ENCODE measurements around the gene SLC9A9. TPM values are rescaled to one million over a fixed set of nuclear protein-coding genes. Genes with fewer than 3 reads are reported as not detected.
A peak's percentile ranks its signal among the peaks of the same experiment; 100 is the strongest.

Gene SLC9A9
- total and polyA plus RNA-seq, 8 donors, result 0.28 to 5.9 (median 0.75) TPM

- ATAC-seq (no peak), DNase-seq (no peak), FAIRE-seq (no peak)
- Histone ChIP-seq H3K36me3 (no peaks in the 10 kb centered on the region), H3K27ac (no peak overlapping the region), H3K4me3 (no peak overlapping the region), H3K4me1 (no peaks in the 10 kb centered on the region), H3K9me3 (no peaks in the 10 kb centered on the region), H3K27me3 (no peaks in the 10 kb centered on the region)
- intact Hi-C loops (cut with DNase I), result no loop called here
- 72 to 81% methylated on average over 1 of the region's 1 CpG for WGBS, 2 donors
- TF ChIP-seq, protein P1, sequence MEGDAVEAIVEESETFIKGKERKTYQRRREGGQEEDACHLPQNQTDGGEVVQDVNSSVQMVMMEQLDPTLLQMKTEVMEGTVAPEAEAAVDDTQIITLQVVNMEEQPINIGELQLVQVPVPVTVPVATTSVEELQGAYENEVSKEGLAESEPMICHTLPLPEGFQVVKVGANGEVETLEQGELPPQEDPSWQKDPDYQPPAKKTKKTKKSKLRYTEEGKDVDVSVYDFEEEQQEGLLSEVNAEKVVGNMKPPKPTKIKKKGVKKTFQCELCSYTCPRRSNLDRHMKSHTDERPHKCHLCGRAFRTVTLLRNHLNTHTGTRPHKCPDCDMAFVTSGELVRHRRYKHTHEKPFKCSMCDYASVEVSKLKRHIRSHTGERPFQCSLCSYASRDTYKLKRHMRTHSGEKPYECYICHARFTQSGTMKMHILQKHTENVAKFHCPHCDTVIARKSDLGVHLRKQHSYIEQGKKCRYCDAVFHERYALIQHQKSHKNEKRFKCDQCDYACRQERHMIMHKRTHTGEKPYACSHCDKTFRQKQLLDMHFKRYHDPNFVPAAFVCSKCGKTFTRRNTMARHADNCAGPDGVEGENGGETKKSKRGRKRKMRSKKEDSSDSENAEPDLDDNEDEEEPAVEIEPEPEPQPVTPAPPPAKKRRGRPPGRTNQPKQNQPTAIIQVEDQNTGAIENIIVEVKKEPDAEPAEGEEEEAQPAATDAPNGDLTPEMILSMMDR (IDR thresholded peaks at IDR 0.05), result no peak
Observed at GRCh38 chr3:143232981-143233380, 615.3 kb downstream of the SLC9A9 start.

GRCh38 chr3:143228405-143228804 lies 619.9 kb downstream of the SLC9A9 start:
- intact Hi-C loops (cut with DNase I), result no loop called here
- TF ChIP-seq, protein P1 (IDR thresholded peaks at IDR 0.05), result no peak
- Histone ChIP-seq H3K9me3 (no peaks in the 10 kb centered on the region), H3K4me3 (no peak overlapping the region), H3K27ac (no peak overlapping the region), H3K36me3 (no peaks in the 10 kb centered on the region), H3K4me1 (no peaks in the 10 kb centered on the region), H3K27me3 (no peaks in the 10 kb centered on the region)
- WGBS, 2 donors, result 92 to 93% methylated on average over 12 of the region's 12 CpGs
- ATAC-seq (no peak), FAIRE-seq (no peak), DNase-seq (peak in 1 of 6 donors; percentile 57)

- no peak for ATAC-seq
- FAIRE-seq, result no peak
Observed at GRCh38 chr3:143226678-143227291, 621.5 kb downstream of the SLC9A9 start.

GRCh38 chr3:143224716-143225115 lies 623.6 kb downstream of the SLC9A9 start:
- FAIRE-seq (no peak), DNase-seq (no peak), ATAC-seq (peak in 2 of 4 donors; percentile 40 to 42)
- Histone ChIP-seq H3K9me3 (no peaks in the 10 kb centered on the region), H3K4me3 (no peak overlapping the region), H3K4me1 (no peaks in the 10 kb centered on the region), H3K36me3 (no peaks in the 10 kb centered on the region), H3K27ac (no peak overlapping the region), H3K27me3 (no peaks in the 10 kb centered on the region)
- intact Hi-C loops (cut with DNase I), result no loop called here
- WGBS, 2 donors, result 52 to 54% methylated on average over 2 of the region's 2 CpGs
- TF ChIP-seq, protein P1 (IDR thresholded peaks at IDR 0.05), result no peak

More at GRCh38 chr3:143226678-143227291, 621.5 kb downstream of the SLC9A9 start:
- H3K27ac ChIP-seq, result no peak overlapping the region
- H3K36me3 ChIP-seq, result no peaks in the 10 kb centered on the region
- H3K4me3 ChIP-seq, result no peak overlapping the region
- H3K4me1 ChIP-seq, result no peaks in the 10 kb centered on the region
- intact Hi-C loops (cut with DNase I), result no loop called here
- H3K27me3 ChIP-seq, result no peaks in the 10 kb centered on the region
- no peaks in the 10 kb centered on the region for H3K9me3 ChIP-seq
- WGBS, 2 donors, result 41 to 43% methylated on average over 10 of the region's 10 CpGs
- DNase-seq, result no peak
- TF ChIP-seq, protein P1 (IDR thresholded peaks at IDR 0.05), result no peak

DNA sequence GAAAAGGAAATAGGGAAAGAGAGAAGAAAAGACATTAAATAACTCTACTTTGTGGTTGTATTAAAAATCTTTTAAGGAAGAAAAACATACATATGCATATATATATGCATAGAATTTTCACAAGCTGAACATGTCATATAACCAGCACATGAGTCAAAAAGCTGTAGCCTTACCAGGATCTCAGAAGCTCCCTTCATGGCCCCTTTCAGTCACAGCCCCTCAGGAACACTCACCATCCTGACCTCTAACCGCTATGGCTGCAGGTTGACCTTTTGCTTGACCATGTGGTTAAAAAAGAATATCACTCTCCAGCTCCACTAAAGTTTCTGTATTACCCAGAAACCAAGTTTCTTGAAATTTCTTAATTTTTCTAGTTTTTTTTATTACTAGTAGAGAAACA lies 625.3 kb downstream of the SLC9A9 start:
- no peak for ATAC-seq
- no peak for FAIRE-seq
- Histone ChIP-seq H3K27me3 (no peaks in the 10 kb centered on the region), H3K4me1 (no peaks in the 10 kb centered on the region), H3K9me3 (no peaks in the 10 kb centered on the region), H3K36me3 (no peaks in the 10 kb centered on the region), H3K4me3 (no peak overlapping the region), H3K27ac (no peak overlapping the region)
- intact Hi-C loops (cut with DNase I), result no loop called here
- no peak for DNase-seq
- 81 to 93% methylated on average over 1 of the region's 1 CpG for whole genome bisulfite sequencing, 2 donors
- TF ChIP-seq, protein P1 (IDR thresholded peaks at IDR 0.05), result no peak
